NCI-H128 (cell line): ENCODE data around the gene ZNF644.

Source experiments
- DNase-seq: peaks from one replicate; lab custom pipeline; 2025; ENCODE audit not compliant: unreplicated experiment; lab: John Stamatoyannopoulos, UW

ZNF644 gene

GRCh38 chr1:91022518-91022929 is 689 bp upstream of the ZNF644 start:
- DNase-seq = no peak

DNA sequence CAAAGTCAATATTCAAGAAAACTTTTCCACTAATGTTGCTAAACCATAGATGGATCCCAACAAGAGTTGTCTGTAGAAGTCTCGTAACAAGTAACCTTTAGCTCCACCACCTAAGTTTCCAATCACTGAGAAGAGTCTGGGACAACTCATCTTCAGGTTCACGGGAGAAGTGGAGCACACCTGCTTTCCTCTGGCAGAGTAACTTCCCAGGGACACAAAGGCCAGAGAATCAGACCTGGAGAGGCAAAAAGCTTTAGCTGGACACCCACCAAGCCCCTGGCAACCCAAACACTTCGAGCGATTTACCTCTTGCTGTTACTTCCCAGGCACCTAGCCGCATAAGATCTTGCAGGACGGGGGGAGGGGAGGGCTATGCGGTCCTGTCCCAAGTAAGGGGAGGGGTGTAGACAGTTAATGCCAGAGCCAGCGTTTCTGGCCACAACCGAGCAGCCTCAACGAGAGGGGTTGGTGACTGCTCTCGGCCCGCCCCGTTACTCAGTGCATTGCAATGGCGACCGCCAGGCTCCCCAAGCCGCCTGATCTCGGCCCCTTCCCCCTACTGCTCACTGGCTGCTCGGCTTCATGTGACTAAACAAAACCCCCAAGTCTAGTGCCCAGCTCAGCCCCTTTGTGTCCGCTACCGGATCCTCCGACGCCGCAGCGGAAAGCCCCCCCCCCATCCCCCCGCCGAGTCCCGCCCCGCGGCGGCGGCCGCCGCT is 709 bp downstream of the ZNF644 start:
- peak; percentile 56 for DNase-seq

- DNase-seq = no peak
Observed at GRCh38 chr1:91020486-91020885, 1.3 kb downstream of the ZNF644 start.

DNA sequence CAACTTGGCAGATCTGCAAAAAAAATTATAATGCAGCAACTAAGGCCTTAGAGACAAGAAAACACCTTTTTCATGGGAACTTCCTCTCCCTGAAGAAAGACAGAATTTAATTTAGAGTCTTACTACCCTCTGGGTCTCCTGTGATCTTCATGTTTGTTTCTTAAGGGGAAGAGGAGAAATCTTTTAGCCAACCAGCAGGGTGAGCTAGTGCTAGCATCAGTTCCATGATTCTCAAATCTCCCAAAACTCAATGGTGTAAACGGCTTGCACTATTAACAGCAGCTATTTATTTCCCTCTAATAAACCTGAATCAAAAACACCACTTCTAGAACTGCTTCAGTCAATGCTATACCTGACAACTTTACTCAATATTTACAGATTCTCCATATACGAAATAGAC is 3.8 kb downstream of the ZNF644 start:
- no peak for DNase-seq

GRCh38 chr1:91015794-91016550 is 5.9 kb downstream of the ZNF644 start:
- no peak for DNase-seq

DNA sequence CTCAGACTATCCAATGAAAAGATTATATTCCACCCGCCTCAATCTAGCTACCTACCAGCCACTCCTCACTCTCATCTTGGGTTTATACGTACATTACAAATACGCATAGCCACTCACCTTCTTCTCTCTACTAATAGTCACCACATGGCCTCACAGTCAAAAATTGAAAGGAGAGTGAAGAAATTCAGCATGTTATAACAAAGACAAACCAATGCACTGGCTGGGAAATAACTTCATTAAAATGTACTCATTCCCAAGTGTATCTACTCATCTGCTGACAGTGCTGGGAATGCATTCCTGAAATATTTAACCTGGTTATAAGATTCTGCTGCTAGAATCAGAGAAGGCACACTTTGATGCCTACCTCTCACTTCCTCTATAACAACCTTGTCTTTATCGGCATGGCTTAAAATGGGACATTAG is 6.5 kb downstream of the ZNF644 start:
- no peak for DNase-seq

DNA sequence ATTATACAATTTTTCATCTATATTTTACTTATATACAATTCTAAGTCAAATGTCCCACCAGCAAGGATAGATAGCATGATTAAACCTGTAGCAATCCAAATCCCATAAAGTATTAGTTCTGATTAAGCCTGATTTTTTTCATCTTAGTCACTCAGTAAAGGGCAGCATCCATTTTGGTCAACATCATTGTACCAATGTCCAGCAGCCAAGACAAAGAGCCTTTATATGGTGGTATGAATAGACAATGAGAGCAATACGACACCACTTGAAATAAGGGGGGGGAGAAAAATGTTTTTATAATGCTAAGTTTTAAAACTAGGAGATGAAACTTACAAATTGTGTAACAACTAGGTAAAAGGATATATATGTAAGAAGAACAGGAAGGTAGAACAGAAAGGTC is 7.4 kb downstream of the ZNF644 start:
- DNase-seq = no peak

DNA sequence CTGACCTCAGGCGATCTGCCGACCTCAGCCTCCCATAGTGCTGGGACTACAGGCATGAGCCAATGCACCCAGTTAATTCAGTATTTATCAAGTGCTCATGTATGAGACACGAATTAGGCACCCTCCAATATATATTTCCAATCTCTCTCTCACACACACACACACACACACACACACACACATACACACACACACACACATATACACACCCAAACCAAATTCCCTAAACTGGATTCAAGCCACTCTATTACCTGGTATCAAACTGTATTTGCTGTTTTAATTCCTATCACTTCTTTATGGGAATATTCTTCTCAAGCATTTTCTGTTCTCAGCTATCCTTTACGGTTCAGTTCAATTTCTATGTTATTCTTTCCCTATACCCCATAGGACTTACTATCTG is 8.5 kb downstream of the ZNF644 start:
- no peak for DNase-seq

GRCh38 chr1:91012196-91012595 is 9.6 kb downstream of the ZNF644 start:
- no peak for DNase-seq

- DNase-seq = no peak
Observed at GRCh38 chr1:91011726-91012125, 10.1 kb downstream of the ZNF644 start.

- DNase-seq = no peak
Observed at GRCh38 chr1:91007827-91008226, 14.0 kb downstream of the ZNF644 start.

DNA sequence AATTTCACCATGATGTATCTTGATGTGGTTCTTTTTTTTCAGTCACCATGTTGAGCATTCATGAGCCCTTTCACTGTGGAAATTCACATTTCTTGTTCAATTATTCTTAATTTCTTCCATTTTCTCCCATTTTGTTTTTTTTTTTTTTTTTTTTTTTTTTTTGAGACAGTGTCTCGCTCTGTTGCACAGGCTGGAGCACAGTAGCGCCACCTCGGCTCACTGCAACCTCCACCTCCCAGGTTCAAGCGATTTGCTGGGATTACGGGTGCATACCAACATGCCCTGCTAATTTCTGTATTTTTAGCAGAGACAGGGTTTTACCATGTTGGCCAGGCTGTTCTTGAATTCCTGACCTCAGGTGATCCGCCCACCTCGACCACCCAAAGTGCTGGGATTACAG is 14.7 kb downstream of the ZNF644 start:
- DNase-seq = no peak

- no peak for DNase-seq
Observed at GRCh38 chr1:91006113-91006908, 15.5 kb downstream of the ZNF644 start.

DNA sequence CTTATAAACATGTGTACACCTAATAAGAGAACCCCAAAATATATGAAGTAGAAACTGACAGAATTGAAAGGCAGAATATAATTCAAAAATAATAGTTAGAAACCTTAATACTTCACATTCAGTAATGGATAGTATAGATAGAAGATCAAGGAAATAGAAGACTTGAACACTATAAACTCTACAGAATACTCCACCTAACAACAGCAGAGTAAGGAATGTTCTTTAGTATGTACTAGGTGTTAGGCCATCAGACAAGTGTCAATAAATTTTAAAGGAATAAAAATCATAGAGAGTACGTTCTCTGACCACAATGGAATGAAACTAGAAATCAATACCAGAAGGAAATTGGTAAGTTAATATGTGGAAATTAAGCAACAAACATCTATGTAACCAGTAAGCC is 16.6 kb downstream of the ZNF644 start:
- DNase-seq = no peak

GRCh38 chr1:91004145-91004544 is 17.7 kb downstream of the ZNF644 start:
- DNase-seq = no peak

DNA sequence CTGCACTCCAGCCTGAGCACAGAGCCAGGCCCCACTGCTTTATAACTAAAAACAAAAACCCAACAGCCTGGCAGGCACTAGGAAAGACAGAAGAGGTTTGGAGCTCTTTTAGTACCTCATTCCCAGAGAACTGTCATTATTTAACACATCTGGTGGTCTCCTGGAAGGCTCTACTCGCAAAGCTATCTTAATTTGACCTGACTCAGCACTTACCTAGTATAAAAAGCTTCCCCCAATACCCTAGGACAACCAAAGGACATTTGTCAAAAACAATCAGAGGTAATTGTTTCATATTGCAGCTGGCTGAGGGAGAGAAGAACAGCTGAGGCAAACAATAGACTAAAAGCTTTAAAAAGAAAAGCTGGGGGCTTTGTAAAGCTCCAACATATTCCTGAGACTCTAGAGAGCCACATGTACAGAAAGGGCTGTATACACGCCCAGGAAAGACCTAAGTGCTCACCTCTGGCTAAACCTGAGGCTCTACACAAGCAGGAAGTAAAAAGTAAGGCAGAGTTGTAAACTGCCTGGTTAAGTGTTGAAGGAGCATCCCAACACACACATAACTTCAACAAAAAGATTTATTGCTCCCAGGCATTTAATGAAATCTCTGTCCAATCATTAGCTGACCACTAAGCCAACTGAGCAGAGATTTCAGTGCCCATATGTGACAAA is 25.0 kb downstream of the ZNF644 start:
- no peak for DNase-seq

GRCh38 chr1:90995311-90995894 is 26.4 kb downstream of the ZNF644 start:
- DNase-seq = no peak

GRCh38 chr1:90994461-90994860 is 27.4 kb downstream of the ZNF644 start:
- DNase-seq = no peak

- no peak for DNase-seq
Observed at GRCh38 chr1:90993245-90993644, 28.6 kb downstream of the ZNF644 start.

DNA sequence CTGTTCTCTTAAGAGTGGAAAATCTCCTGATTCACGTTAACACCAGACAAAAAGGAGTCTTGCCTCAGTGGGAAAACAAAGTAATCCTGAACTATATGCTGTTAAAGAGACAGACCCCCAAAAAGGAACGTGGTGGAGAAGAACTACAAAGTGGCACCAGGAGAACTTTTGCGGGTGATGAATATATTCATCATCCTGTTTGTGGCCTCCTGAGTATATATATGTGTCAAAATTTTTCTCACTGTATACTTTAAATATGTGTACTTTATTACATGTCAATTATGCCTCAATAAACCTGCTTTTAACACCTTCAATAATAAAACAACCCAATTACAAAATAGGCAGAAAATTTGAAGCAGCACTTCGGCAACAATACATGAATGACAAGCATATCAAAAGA is 31.1 kb downstream of the ZNF644 start:
- no peak for DNase-seq

DNA sequence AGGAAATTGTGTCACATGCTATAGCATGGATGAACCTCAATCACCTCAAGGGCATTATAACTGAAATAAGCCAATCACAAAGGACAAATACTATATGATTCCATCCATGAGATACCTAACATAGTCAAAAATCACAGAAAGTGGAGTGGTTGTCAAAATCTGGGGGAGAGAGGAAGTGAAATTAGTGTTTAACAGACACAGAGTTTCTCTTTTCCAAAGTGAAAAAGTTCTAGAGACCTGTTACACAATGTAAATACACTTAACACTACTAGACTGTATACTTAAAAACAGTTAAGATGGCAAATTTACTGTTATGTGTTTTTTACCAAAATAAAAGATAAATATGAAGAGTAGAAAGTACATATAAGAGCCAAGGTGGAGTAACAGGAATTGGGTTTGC is 31.8 kb downstream of the ZNF644 start:
- DNase-seq = no peak
